Measurements from ENCODE around the gene PDCD6IP.
A peak's percentile ranks its signal among the peaks of the same experiment; 100 is the strongest.
"Not testable (repeated sequence)": the region's sequence is repeated elsewhere in the genome, so short reads cannot be mapped to it uniquely, and the experiment has no call there.

PDCD6IP gene, protein sequence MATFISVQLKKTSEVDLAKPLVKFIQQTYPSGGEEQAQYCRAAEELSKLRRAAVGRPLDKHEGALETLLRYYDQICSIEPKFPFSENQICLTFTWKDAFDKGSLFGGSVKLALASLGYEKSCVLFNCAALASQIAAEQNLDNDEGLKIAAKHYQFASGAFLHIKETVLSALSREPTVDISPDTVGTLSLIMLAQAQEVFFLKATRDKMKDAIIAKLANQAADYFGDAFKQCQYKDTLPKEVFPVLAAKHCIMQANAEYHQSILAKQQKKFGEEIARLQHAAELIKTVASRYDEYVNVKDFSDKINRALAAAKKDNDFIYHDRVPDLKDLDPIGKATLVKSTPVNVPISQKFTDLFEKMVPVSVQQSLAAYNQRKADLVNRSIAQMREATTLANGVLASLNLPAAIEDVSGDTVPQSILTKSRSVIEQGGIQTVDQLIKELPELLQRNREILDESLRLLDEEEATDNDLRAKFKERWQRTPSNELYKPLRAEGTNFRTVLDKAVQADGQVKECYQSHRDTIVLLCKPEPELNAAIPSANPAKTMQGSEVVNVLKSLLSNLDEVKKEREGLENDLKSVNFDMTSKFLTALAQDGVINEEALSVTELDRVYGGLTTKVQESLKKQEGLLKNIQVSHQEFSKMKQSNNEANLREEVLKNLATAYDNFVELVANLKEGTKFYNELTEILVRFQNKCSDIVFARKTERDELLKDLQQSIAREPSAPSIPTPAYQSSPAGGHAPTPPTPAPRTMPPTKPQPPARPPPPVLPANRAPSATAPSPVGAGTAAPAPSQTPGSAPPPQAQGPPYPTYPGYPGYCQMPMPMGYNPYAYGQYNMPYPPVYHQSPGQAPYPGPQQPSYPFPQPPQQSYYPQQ

DNA sequence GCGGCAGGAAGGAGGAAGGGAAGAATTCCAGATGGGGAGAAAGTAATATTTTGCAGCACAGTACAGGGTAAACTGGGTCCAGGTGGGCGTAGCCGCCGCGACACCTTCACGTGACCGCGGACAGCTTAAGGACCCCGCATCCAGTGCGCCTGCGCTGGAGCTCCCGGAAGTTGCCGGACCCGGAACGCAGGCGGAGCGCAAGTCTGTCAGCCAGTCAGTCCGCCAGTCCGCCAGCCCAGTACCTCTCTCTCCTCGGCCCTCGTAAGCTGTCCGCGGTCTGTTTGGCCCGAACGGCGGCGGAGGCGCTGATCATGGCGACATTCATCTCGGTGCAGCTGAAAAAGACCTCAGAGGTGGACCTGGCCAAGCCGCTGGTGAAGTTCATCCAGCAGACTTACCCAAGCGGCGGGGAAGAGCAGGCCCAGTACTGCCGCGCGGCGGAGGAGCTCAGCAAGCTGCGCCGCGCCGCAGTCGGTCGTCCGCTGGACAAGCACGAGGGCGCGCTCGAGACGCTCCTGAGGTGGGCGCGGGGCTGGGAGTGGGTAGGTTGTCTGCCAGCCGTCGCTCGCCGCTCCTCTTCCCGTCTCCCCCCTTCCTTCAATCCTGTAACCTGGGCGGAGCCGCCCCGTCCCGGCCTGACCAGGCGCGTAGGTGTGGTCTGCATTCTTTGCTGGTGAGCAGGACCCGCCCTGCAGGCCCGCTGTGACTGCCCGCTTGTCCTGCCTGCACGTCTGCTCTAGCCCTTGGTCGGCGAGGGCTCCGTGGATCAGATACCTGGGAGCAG, at the start of gene PDCD6IP:
TSS of gene PDCD6IP (plus strand) at position 213 of the 784 bp plus-strand sequence. CDS start at position 312, 99 bp downstream.
- DNase-seq, result peak; percentile 63 to 76

DNA sequence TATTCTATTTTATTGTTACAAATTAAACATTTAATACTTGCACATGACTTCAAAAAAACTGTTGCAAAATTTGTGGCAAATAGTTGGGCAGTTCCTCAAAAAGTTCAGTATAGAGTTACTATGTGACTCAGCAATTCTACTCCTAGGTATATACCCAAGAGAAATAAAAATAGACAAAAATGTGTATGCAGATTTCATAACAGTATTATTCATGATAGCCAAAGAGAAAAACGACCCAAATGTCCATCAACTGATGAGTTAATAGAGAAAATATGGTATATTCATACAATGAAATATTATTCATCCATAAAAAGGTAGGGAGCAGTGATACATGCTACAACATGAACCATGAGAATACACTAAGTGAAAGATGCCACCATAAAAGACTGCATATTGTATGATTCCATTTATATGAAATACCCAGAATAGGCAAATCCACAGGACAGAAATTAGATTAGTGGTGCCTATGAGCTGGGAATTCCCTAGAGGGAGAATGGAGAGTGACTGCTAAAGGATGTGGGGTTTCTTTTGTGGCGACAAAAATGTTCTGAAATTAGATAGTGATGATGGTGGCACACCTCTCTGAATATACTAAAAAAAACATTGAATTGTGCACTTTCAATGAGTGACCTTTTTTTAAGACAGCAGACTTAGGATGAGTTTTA, 48.8 kb upstream of the PDCD6IP start:
- no peak for DNase-seq

DNA sequence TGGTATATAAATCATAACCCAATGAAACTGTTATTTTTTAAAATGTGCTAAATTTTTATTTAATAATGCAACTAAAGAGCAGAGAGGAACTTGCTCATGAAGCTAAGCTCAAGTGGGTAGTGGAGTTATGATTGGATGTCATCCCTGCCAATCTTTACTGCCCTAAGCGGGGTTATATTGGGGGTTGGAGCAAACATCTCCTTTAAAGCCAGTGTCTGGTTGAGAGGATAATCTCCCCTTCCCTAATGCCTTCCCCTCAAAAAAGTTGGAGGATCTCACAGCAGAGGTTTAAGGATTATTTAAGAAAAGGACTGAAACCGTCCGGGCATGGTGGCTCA, 48.2 kb upstream of the PDCD6IP start:
- no peak for DNase-seq

DNA sequence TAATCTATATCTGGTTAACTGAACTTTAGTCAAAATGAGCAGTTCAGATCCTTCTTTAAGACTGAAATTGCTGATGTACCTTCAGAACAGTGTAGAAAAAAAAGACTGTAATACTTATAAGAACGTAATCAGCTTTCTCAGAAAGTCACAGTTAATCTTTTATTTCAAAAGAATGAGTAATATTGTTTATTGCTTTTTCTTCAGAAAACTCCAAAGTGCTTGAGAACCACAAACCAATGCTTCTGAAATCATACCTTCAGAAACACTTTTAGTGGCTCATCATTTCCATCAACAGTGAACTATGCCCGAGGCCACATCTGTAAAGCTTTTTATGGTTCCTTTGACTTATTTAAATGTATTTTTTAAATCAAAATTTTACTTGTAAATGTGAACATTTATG, 47.1 kb upstream of the PDCD6IP start:
- no peak for DNase-seq

DNA sequence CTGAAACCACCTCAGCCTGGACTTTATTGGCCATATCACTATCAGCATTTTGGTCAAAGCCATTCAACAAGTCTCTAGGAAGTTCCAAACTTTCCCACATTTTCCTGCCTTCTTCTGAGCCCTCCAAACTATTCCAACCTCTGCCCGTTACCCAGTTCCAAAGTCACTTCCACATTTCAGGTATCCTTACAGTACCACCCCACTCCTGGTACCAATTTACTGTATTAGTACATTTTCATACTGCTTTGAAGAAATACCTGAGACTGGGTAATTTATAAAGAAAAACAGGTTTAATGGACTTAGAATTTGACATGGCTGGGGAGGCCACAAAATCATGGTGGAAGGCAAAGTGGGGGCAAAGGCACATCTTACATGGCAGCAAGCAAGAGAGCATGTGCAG, 44.0 kb upstream of the PDCD6IP start:
- DNase-seq, result not testable (repeated sequence)

DNA sequence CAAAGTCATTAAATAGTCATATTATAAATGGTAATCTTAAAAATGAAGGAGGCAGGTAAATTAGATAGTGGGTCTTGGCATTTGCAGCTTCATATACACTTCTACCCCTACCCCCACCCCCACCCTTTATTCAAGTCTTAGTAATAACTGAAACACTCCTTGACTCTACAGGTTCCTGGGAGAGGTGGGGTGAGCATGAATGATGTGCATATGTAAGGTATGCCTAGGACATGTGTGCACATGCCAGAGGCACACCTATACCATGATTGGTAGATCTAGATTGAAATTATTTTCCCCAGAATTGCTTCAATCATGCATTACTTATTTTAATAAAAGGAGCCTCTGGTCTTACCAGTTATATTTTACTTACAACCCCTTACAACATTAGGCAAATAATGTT, 40.1 kb upstream of the PDCD6IP start:
- no peak for DNase-seq

DNA sequence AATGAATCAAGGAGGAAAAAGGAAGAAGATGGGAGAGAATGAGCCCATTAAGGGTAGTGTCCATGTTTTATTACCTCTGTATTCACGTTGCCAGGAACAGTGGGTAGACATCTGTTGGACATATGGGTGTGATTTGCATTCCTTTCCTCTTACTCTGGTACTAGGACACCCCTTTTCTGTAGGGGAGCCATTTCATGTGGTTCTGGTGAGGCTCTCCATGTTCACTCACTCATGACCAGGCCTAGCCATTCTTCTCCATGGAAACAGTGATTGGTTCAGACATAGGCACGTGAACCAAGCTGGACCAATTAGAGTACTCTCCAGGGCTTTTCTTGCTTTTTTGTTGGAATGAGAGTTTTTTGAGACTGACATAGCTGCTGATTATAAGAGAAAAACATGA, 39.6 kb upstream of the PDCD6IP start:
- DNase-seq, result no peak

DNA sequence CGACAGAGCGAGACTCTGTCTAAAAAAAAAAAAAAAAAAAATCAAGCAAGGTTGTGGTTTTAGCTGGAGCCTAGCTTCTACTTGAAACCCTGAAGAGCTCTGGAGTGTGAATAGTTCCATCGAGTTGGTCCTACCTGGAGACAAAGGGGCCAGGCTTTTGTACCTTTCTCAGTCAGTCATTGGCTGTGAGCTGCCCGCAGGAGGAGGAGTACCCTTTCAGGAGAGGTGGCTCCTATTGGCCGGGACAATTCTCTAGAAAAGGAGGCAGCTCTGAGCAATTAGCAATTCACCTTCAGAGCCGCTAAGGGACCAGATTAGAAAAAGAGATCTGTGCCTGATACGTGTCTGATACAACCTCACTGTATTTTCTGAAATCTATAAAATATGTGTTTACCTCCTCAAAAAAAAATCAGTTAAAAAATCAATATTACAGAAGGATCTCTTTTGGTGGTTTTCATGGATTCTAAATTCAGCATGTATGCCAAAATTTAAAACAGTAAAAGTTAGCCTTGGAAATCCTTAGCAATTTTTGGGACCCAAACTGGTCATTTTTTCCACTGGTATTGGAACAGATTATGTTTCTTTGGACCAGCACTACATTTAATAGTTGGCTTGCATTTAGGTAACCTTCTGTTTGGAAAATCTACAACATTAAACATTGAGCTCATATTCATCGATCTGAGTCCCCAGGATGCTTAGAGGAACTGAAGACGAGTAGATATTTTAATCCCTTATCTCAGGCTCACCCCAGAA, 29.7 kb upstream of the PDCD6IP start:
- DNase-seq, result no peak

DNA sequence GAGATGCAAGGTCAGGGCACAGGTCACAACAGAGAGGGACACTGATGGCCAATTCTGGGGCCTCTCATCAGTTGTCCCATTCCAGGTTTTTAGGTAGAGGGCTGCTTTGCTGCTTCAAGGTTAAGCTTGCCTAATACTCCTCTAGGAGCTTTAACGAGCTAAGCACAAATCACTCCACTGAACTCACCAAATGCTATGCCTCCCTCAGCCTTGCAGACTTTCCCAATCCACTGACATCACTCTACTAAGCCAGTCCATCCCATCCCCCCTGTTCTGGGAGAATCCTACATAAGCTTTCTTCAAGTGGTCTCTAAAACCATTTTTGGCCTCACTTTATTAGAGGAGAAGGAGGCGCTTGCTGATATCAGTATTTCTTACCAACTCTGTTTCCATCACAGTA, 24.8 kb upstream of the PDCD6IP start:
- no peak for DNase-seq

DNA sequence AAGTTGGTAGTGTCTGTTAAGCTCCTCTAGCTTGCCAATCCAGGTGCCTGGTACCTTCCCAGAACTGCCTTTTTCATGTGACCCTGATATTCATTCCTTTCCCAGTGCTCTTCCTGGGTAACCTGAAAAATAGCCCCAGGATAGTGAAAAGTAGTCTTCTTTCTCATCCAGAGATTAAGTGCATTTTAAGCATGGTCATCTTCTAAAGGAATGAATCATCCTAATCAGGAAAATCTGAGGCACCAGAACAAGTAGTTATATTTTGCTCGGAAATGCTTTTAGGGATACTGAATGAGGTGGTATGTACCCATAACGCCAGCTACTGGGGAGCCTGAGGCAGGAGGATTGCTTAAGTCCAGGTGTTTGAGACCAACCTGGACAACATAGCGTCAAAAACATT, 23.1 kb upstream of the PDCD6IP start:
- DNase-seq, result no peak

DNA sequence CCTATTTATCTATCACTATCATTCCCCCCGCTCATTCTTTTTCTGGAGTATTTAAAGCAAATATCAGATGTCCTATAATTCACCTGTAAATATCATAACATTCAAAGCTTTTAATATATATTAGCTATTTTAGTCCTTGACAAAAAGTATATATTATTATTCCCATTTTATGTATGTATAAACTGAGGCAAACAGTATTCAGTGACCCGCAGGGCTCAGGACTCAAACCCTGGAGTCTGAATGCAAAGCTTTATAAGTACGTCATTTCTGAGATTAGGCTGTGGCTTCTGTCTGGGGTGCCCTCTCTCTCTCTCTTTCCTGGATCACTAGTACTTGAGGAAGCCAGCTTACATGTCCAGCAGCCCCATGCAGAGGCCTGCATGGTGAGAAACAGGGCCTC, 20.4 kb upstream of the PDCD6IP start:
- no peak for DNase-seq

DNA sequence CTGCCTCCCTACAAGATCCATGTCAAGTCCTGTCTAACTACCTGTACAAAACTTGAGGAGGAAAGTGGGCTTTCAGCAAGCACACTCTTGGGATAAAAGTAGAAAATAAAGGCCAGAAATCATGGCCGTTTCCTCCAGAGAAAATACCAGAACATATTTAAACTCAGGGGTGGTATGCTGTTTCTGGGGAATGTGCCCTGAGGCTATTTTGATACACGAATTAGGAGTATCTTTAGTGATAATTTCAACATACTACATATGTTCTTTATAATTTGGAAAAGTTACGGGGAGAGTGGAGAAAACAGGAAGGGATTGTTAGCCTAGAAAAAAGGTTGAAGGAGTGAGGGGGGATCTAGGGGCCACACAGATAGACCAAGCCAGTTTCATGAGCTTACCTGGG, 18.7 kb upstream of the PDCD6IP start:
- no peak for DNase-seq

DNA sequence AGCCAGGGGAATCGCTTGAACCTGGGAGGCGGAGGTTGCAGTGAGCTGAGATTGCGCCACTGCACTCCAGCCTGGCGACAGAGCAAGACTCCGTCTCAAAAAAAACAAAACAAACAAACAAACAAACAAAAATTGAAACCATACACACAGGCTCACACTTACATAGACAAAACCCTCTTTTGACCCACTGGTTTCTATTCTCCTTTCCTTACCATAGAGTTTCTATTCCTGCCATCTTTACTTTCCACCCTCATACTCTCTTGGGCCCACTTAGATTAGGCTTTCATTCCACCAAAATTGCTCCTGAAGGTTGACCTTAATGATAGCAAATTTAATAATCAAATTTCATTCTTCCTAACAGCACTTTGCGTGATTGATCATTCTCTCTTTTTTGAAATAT, 17.0 kb upstream of the PDCD6IP start:
- DNase-seq, result not testable (repeated sequence)

DNA sequence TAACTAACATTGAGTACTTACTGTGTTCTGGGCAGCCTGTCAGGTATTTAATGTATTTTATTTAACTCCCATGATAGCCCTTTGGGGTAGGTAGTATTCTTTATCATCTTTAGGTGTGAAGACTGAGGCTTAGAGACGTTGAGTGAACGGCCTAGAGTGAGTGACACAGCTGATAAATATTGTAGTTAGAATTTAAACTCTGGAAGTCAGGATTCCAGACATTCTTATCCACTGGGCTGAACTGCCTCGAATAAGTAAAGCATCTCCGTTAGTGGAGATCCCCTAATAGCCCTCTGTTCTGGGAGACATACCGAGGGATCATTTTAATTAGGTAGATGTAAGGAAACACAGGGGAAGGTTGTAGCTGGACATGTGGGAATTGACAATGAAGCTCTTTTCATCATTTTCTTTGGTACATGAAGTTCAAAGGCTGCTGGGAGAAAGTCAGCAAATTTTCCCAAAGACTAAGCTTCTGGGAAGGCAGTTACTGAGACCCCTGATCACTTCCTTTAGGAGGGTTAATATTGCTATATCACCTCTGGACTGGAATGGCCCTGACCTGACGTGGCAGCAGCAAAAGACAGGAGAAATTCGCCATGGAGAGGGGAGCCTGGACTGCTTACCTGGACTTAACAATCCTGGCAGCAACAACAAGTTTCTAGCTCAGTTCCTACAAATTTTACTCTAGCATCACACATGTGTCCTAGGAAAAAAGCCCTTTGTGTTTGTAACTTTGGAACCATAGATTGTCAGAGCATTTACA, 11.7 kb upstream of the PDCD6IP start:
- DNase-seq, result no peak

DNA sequence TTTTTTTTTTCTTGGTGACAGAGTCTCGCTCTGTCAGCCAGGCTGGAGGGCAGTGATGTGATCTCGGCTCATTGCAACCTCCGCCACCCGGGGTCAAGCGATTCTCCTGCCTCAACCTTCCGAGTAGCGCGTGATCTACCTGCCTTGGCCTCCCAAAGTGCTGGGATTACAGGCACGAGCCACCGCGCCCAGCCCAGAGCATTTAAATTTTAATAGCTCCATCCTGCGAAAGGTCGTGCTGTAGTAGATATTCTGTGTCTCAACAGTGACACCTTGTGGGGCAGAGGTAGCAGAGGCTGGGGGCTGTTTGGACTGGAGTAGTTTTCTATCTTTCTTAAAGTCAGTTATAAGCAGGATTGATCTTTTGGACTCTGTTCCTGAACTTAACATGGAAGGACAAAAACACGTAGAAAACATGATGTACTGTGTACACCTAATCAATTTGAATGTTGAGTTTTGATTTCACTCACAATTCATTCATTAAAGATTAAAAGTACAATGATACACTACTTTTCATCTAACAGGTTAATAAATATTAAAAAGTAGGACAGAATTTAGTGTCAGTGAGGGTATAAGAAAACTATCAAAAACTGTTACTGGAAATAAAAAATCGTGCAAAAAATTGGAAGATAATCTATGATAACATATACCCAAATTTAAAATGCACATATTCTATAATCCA, 11.0 kb upstream of the PDCD6IP start:
- peak in 1 of 2 experiments; percentile 20 for DNase-seq

DNA sequence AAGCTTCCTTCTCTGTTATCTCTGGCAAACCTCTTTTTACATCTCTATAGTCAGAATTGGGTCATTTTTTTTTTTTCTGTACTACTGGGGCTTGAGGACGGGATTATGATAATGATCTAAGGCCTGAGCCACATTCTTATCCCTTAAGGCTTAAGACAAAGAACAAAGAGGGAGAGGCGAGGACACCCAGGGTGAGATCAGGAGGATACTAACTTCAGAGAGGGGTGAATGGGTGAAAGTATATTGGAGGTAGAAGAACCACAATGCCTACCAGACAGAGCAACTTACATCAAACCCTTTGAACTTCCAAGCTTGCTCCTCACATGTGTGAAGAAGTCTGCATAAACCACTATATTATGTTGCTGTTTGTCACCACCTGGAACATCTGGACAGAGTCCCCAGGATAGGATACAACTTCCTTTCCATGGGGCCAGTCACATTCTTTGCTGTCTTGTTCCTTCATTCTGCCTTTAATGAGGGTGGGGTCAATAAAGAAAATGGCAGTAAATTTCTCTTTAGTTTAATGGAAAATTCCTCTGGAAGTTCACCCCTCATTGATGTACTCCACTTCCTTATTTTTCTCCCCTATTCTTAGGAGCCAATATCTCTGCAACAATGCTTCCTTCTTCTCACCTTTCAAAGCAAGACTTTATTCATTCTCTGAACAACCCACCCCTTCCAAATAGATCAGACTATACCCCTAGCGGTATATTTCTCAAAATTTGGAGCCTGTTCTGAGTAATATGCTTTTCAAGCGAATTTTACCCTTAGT, 9.1 kb upstream of the PDCD6IP start:
- no peak for DNase-seq

DNA sequence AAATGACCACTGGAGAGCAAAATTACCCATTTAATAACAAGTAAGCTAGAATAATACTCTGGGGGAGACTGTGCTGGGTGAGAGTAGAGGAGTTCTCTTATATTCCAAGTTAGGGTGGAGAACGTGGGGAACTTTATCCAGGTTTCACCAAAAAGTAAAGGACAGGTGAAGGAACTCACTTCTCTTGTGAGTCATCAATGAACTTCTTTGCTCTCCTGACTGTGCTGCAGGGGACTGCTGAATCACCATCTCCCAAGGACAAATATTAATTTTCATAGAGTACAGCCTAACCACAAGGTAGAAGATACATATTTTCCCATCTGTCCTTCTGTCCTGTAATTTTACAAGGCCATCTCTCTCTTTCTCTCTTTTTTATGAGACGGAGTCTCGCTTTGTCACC, 8.3 kb upstream of the PDCD6IP start:
- DNase-seq, result no peak

DNA sequence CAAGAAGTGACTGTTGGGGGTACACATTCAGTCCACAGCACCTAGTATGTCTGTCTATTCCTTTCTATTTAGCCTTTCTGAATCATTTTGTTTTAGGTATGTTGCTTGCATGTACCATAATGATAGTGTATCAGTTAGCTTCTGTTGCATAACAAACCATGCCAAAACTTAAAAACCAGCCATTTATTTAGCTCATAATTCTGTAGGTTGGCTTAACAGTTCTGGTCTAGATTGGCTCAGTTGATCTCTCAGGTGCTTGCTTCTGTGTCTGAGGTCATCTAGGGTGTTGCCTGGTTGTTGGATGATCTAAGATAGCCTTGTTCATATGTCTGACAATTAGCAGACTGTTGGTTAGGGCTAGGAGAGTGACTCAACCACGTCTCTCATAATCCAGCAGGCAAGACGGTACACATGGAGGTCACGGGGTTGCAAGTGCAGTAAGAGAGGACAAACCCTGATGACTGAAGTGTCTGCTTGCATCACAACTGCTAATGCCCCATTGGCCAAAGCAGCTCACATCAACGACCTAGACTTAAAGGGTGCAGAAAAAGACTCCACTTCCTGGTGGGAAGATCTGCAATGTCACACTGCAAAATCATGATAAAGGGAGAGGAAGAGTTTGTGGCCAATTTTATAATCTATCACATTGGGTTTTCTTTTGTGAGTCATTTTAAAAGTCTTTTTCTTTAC, 6.8 kb upstream of the PDCD6IP start:
- no peak for DNase-seq

Data from NCI-H187 (cell line).